Stimulated activated CD8-positive, alpha-beta memory T cell treated with anti-CD3 and anti-CD28 coated beads, Interleukin-7, amount 100 ng/mL, for 24 hours (primary cell): Measurements from ENCODE around the gene PUSL1.

ENCODE experiments used
- DNase-seq: peaks from one replicate; pipeline ENCODE4 v3.0.0-alpha.2; 2020; ENCODE audit warnings: low read depth

PUSL1 gene

GRCh38 chr1:1280782-1281481 is 27.5 kb upstream of the PUSL1 start:
- DNase-seq: no peak

GRCh38 chr1:1281533-1282321 is 26.7 kb upstream of the PUSL1 start:
- no peak for DNase-seq

GRCh38 chr1:1282998-1283397 is 25.4 kb upstream of the PUSL1 start:
- no peak for DNase-seq

- no peak for DNase-seq
Measured at GRCh38 chr1:1283821-1284220, 24.6 kb upstream of the PUSL1 start.

- DNase-seq: no peak
Measured at GRCh38 chr1:1284221-1285101, 23.9 kb upstream of the PUSL1 start.

GRCh38 chr1:1285102-1285571 is 23.3 kb upstream of the PUSL1 start:
- DNase-seq: no peak

GRCh38 chr1:1285611-1286311 is 22.6 kb upstream of the PUSL1 start:
- no peak for DNase-seq

- no peak for DNase-seq
Measured at GRCh38 chr1:1286313-1287261, 21.8 kb upstream of the PUSL1 start.

GRCh38 chr1:1287288-1288110 is 20.9 kb upstream of the PUSL1 start:
- no peak for DNase-seq

GRCh38 chr1:1290238-1290731 is 18.1 kb upstream of the PUSL1 start:
- DNase-seq: peak; percentile 47

- no peak for DNase-seq
Measured at GRCh38 chr1:1291023-1291528, 17.3 kb upstream of the PUSL1 start.

GRCh38 chr1:1291548-1292441 is 16.6 kb upstream of the PUSL1 start:
- DNase-seq: no peak

- no peak for DNase-seq
Measured at GRCh38 chr1:1292442-1292779, 16.0 kb upstream of the PUSL1 start.

- no peak for DNase-seq
Measured at GRCh38 chr1:1292851-1293250, 15.5 kb upstream of the PUSL1 start.

- no peak for DNase-seq
Measured at GRCh38 chr1:1293263-1294249, 14.8 kb upstream of the PUSL1 start.

- no peak for DNase-seq
Measured at GRCh38 chr1:1294250-1294890, 14.0 kb upstream of the PUSL1 start.
